Right renal pelvis (tissue), 4 donors: ENCODE results near the gene USP17L11. TPM values are rescaled to one million over a fixed set of nuclear protein-coding genes. Genes with fewer than 3 reads are reported as not detected.
"Not testable (repeated sequence)": the region's sequence is repeated elsewhere in the genome, so short reads cannot be mapped to it uniquely, and the experiment has no call there.

Source experiments
- DNase-seq, 4 donors: peaks; one replicate each; pipeline ENCODE4 v3.0.0-alpha.2; 2013; ENCODE audit warnings: low read depth in 4 of 4, low spot score in 3 of 4, missing footprints in 1 of 4
- polyA plus RNA-seq, 4 donors: library from polyadenylated mRNA; unstranded; fragments of 120-200 nt; gene quantifications; one replicate each; pipeline ENCODE4 v1.2.1, GENCODE V29; 2013; ENCODE audit not compliant: insufficient read length in 4 of 4

The USP17L11 gene, protein sequence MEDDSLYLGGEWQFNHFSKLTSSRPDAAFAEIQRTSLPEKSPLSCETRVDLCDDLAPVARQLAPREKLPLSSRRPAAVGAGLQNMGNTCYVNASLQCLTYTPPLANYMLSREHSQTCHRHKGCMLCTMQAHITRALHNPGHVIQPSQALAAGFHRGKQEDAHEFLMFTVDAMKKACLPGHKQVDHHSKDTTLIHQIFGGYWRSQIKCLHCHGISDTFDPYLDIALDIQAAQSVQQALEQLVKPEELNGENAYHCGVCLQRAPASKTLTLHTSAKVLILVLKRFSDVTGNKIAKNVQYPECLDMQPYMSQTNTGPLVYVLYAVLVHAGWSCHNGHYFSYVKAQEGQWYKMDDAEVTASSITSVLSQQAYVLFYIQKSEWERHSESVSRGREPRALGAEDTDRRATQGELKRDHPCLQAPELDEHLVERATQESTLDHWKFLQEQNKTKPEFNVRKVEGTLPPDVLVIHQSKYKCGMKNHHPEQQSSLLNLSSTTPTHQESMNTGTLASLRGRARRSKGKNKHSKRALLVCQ
- not detected for polyA plus RNA-seq

DNA sequence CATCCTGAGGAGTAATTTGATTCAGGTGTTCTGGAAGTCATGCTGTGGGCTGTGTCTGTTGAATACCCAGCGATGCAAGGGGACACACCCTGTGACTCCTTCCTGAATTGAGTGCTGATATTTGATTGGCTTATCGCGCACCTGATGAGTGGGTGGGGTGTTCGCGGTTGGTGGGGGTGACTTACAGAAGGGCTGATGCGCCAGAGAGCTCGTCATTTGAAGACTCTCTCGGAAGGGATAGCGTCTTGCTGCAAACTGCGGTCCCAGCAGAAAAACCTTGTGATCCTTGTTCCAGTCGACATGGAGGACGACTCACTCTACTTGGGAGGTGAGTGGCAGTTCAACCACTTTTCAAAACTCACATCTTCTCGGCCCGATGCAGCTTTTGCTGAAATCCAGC is at the start of gene USP17L11:
Gene USP17L11, plus strand, starts transcription at position 301 of the 400 bp plus-strand sequence. Its CDS starts 0 bp downstream, at position 301.
- DNase-seq, result not testable (repeated sequence)

GRCh38 chr4:9165990-9166389 is 49.2 kb upstream of the USP17L11 start:
- not testable (repeated sequence) for DNase-seq

DNA sequence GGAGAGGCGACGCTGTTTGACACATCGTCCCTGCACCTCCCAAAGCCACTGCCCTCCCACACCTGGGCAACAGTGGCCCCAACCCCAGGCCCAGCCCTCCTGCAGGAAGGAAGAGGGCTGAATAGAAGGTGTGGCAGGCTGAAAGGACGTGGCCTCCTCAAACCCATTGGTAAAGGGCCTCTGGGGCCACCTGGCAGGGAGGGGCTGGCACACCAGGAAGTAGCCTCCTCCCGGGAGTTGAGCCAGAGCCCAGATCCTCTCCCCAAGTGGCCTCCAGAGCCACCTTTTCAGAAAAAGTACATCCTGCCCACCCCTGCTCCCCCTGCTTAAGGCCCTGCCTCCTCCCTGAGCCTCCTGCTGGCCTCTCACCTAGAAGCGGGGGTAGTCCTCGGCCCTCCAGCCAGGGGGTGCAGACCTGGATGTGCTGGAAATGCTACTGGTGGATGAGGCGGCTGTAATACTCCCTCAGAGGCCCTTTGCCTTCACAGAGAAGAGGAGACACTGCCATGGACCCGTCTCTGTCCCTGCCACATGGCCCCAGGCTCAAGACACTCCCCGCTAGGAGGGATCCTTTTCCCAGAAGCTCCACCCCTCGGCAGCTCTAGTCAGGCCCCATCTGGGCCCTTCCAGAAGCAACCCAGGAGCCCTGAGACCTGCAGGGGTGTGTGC is 45.3 kb upstream of the USP17L11 start, which contains the start of gene FAM90A26:
Gene FAM90A26, plus strand, starts transcription at position 619 of the 669 bp plus-strand sequence. CDS start 2,764 bp downstream, outside the sequence.
- not testable (repeated sequence) for DNase-seq

- not testable (repeated sequence) for DNase-seq
Observed at GRCh38 chr4:9210357-9210756, 4.8 kb upstream of the USP17L11 start, which contains the start of gene USP17L10. USP17L10 (plus strand) TSS chr4:9210657; CDS start chr4:9210657, 0 bp downstream.

DNA sequence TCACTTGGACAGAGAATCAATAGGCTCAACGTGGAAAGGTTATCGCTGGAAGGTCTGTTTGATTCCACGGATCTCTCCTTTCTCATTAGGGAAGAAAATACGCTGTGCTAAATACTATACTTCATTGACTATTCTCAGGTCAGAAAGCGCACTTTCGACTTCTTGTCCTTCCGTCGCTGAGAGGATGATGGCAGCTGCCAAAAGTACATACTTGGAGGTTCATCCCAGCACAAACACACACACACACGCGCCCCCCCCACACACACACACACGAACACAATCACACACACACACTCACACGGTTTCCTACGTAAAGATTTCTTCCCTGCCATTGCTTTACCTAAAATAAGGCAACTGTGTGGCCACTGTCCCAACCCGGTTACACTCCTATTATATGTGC is 504 bp upstream of the USP17L11 start:
- not testable (repeated sequence) for DNase-seq

GRCh38 chr4:9219852-9220251 is 4.6 kb downstream of the USP17L11 start, which contains the start of gene USP17L12:
USP17L12 (plus strand) TSS chr4:9220152; CDS start chr4:9220152, 0 bp downstream.
- not testable (repeated sequence) for DNase-seq

GRCh38 chr4:9224596-9224995 is 9.4 kb downstream of the USP17L11 start, which contains the start of gene USP17L13:
USP17L13 (plus strand) TSS chr4:9224896; CDS start chr4:9224896, 0 bp downstream.
- not testable (repeated sequence) for DNase-seq

GRCh38 chr4:9230249-9230648 is 15.0 kb downstream of the USP17L11 start:
- DNase-seq, result not testable (repeated sequence)

DNA sequence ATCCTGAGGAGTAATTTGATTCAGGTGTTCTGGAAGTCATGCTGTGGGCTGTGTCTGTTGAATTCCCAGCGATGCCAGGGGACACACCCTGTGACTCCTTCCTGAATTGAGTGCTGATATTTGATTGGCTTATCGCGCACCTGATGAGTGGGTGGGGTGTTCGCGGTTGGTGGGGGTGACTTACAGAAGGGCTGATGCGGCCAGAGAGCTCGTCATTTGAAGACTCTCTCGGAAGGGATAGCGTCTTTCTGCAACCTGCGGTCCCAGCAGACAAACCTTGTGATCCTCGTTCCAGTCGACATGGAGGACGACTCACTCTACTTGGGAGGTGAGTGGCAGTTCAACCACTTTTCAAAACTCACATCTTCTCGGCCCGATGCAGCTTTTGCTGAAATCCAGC is 18.9 kb downstream of the USP17L11 start, which contains the start of gene USP17L15:
Gene USP17L15, plus strand, starts transcription at position 301 of the 400 bp plus-strand sequence. Its CDS starts 0 bp downstream, at position 301.
- not testable (repeated sequence) for DNase-seq

DNA sequence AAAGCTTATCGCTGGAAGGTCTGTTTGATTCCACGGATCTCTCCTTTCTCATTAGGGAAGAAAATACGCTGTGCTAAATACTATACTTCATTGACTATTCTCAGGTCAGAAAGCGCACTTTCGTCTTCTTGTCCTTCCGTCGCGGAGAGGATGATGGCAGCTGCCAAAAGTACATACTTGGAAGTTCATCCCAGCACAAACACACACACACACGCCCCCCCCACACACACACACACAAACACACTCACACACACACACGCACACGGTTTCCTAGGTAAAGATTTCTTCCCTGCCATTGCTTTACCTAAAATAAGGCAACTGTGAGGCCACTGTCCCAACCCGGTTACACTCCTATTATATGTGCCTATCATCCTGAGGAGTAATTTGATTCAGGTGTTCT is 23.3 kb downstream of the USP17L11 start:
- DNase-seq, result not testable (repeated sequence)

DNA sequence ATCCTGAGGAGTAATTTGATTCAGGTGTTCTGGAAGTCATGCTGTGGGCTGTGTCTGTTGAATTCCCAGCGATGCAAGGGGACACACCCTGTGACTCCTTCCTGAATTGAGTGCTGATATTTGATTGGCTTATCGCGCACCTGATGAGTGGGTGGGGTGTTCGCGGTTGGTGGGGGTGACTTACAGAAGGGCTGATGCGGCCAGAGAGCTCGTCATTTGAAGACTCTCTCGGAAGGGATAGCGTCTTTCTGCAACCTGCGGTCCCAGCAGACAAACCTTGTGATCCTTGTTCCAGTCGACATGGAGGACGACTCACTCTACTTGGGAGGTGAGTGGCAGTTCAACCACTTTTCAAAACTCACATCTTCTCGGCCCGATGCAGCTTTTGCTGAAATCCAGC is 28.4 kb downstream of the USP17L11 start, which contains the start of gene USP17L17:
Gene USP17L17, plus strand, starts transcription at position 301 of the 400 bp plus-strand sequence. Its CDS starts 0 bp downstream, at position 301.
- DNase-seq, result not testable (repeated sequence)

- DNase-seq, result not testable (repeated sequence)
Observed at GRCh38 chr4:9247953-9248680, 32.9 kb downstream of the USP17L11 start, which contains the start of gene USP17L18. USP17L18 (plus strand) TSS chr4:9248630; CDS start chr4:9248630, 0 bp downstream.

GRCh38 chr4:9253078-9253477 is 37.9 kb downstream of the USP17L11 start, which contains the start of gene USP17L19:
USP17L19 (plus strand) TSS chr4:9253378; CDS start chr4:9253378, 0 bp downstream.
- not testable (repeated sequence) for DNase-seq

GRCh38 chr4:9257824-9258223 is 42.6 kb downstream of the USP17L11 start, which contains the start of gene USP17L20:
USP17L20 (plus strand) TSS chr4:9258124; CDS start chr4:9258124, 0 bp downstream.
- not testable (repeated sequence) for DNase-seq

- DNase-seq, result not testable (repeated sequence)
Observed at GRCh38 chr4:9262572-9262971, 47.4 kb downstream of the USP17L11 start, which contains the start of gene USP17L21. USP17L21 (plus strand) TSS chr4:9262872; CDS start chr4:9262872, 0 bp downstream.
